OCI-LY3 (cell line): ENCODE data around the gene GNB1.

ENCODE experiments used
- H2AFZ ChIP-seq: fragments of 200-600, 300-600 bp; shearing (Covaris generic); 2 replicates; pipeline ENCODE4 v1.6.0; 2014; ENCODE audit warnings: antibody characterized with exemption, low read depth, low read length
- H3K27ac ChIP-seq: fragments of 200-600, 300-600 bp; sonication (generic); 2 replicates; pipeline ENCODE4 v1.5.1; 2014; ENCODE audit warnings: mild to moderate bottlenecking, low read length, moderate library complexity, mixed read lengths
- H3K27me3 ChIP-seq: fragments of 200-600, 300-600 bp; sonication (generic); 2 replicates; pipeline ENCODE4 v1.6.1; 2014; ENCODE audit warnings: low read depth, low read length, mixed read lengths
- H3K36me3 ChIP-seq: fragments of 200-600, 300-600 bp; sonication (generic); replicated peaks from 2 replicates; pipeline ENCODE3; 2014; ENCODE audit warnings: low read depth, low read length, mixed read lengths
- H3K4me1 ChIP-seq: fragments of 300-600, 200-600 bp; sonication (generic); 2 replicates; pipeline ENCODE4 v1.6.1; 2014; ENCODE audit warnings: low read length, mixed read lengths
- H3K4me2 ChIP-seq: fragments of 200-600, 300-600 bp; sonication (generic); 2 replicates; pipeline ENCODE4 v1.6.1; 2014; ENCODE audit warnings: low read length, mixed read lengths
- H3K4me3 ChIP-seq: fragments of 300-600, 200-600 bp; sonication (generic); 2 replicates; pipeline ENCODE4 v1.5.1; 2014; ENCODE audit warnings: antibody characterized with exemption, mild to moderate bottlenecking, low read length, moderate library complexity
- H3K79me2 ChIP-seq: fragments of 300-600, 200-600 bp; shearing (Covaris generic); 2 replicates; pipeline ENCODE4 v1.6.1; 2014; ENCODE audit warnings: mild to moderate bottlenecking, low read length, mixed read lengths
- H3K9ac ChIP-seq: fragments of 300-600, 200-600 bp; shearing (Covaris generic); 2 replicates; pipeline ENCODE4 v1.6.0; 2014; ENCODE audit warnings: mild to moderate bottlenecking, low read length, moderate library complexity
- H3K9me3 ChIP-seq: fragments of 200-600, 300-600 bp; shearing (Covaris generic); 2 replicates; pipeline ENCODE4 v1.6.1; 2014; ENCODE audit warnings: low read length, mixed read lengths; ENCODE audit not compliant: insufficient read depth
- H4K20me1 ChIP-seq: fragments of 200-600, 300-600 bp; sonication (generic); 2 replicates; pipeline ENCODE4 v1.6.1; 2016; ENCODE audit warnings: low read length, mixed read lengths; ENCODE audit not compliant: insufficient read depth
- CTCF ChIP-seq: fragments of 200-600, 300-600 bp; sonication (generic); IDR thresholded peaks from 2 replicates; pipeline ENCODE4 v1.5.1; 2014; ENCODE audit warnings: antibody characterized with exemption, low read length, low read depth
- EZH2phosphoT487 ChIP-seq: fragments of 200-600 bp; shearing (Covaris generic); IDR thresholded peaks from 2 replicates; pipeline ENCODE4 v1.6.1; 2018; ENCODE audit warnings: antibody characterized with exemption, mixed run types, low read depth

GNB1 gene

GRCh38 chr1:1782399-1783221 lies 108.3 kb downstream of the GNB1 start:
- Histone ChIP-seq H3K79me2 (peaks cover 6% of the 10 kb centered on the region), H3K36me3 (peaks cover 25% of the 10 kb centered on the region), H2AFZ (no peak overlapping the region), H3K4me3 (0 out of 2 replicates have a peak overlapping the region, but pooled peaks have one; percentile 6), H3K4me2 (peak overlapping the region; percentile 35), H3K27me3 (no peaks in the 10 kb centered on the region), H3K27ac (peak overlapping the region; percentile 35), H3K9me3 (no peaks in the 10 kb centered on the region), H4K20me1 (no peaks in the 10 kb centered on the region), H3K4me1 (peaks cover 46% of the 10 kb centered on the region), H3K9ac (no peak overlapping the region)
- no peak for TF ChIP-seq CTCF
- no peak for TF ChIP-seq EZH2phosphoT487

- H3K79me2 ChIP-seq = peaks cover 17% of the 10 kb centered on the region
- no peak overlapping the region for H3K4me3 ChIP-seq
- no peak for TF ChIP-seq EZH2phosphoT487
- TF ChIP-seq CTCF = no peak
- H3K9me3 ChIP-seq = no peaks in the 10 kb centered on the region
- peaks cover 15% of the 10 kb centered on the region for H3K36me3 ChIP-seq
- H3K27me3 ChIP-seq = no peaks in the 10 kb centered on the region
- no peak overlapping the region; the same call in 1 of the 2 replicates for H3K4me2 ChIP-seq
- H2AFZ ChIP-seq = no peak overlapping the region
- no peak overlapping the region for H3K9ac ChIP-seq
- peak overlapping the region; percentile 91; the same call in 1 of the 2 replicates for H3K27ac ChIP-seq
- peaks cover 53% of the 10 kb centered on the region for H3K4me1 ChIP-seq
- H4K20me1 ChIP-seq = peaks cover 7% of the 10 kb centered on the region; the same call in 1 of the 2 replicates
These were observed 109.4 kb downstream of the GNB1 start for GRCh38 chr1:1781526-1781903.

- H3K9me3 ChIP-seq = no peaks in the 10 kb centered on the region
- H3K4me3 ChIP-seq = no peak overlapping the region
- H4K20me1 ChIP-seq = peaks cover 8% of the 10 kb centered on the region
These were observed 110.0 kb downstream of the GNB1 start for GRCh38 chr1:1780598-1781525.

More at GRCh38 chr1:1780598-1781525, 110.0 kb downstream of the GNB1 start:
- H3K4me1 ChIP-seq = peaks cover 59% of the 10 kb centered on the region
- H3K4me2 ChIP-seq = peak overlapping the region; percentile 83
- peaks cover 24% of the 10 kb centered on the region for H3K79me2 ChIP-seq
- TF ChIP-seq EZH2phosphoT487 (no peak), CTCF (no peak)
- H3K9ac ChIP-seq = peak overlapping the region; percentile 15; the same call in 1 of the 2 replicates
- H3K27ac ChIP-seq = peak overlapping the region; percentile 91
- peaks cover 9% of the 10 kb centered on the region for H3K36me3 ChIP-seq
- no peaks in the 10 kb centered on the region for H3K27me3 ChIP-seq
- no peak overlapping the region for H2AFZ ChIP-seq
